ENCODE measurements around the gene EDC4. TPM values are rescaled to one million over a fixed set of nuclear protein-coding genes. Genes with fewer than 3 reads are reported as not detected.

Gene EDC4
- total and polyA plus RNA-seq, 2 of the 13 experiments (the other 11 are each of a cell fraction or from before 2014, with no cell fraction given), result 51.4 to 59.1 TPM

DNA sequence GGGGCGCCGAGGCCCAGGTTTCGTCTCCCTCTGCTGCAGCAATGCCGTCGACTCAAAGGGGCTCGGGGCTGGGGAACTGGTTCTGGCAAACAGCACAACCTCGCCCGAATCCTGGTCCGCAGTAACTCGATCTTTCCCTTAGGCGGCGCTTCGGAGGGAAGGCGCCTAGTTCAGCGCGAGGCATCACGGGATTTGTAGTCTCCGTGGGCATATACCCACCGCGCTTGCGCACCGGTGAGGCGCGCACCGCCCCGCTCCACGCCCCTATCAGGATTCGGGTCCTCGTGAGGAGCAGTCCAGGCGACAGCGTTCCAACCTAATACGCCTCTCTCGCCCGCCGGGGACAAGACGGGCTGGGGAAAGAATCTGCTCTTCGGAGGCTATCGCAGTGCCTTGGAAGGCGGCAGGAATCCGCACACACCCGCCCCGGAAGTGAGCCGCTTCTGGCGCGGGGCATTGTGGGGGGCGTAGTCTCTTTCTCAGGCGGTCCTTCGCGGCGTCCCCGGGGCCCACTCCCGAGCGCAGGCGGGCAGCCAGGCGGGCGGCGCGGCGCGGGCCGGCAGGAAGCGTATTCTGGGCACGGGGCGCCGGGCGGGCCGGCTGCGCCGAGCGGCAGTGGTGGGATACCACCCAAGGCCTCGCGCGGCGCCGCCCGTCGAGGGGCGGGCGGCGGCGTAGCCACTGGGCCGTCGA lies 30.9 kb upstream of the EDC4 start, which contains the start of gene THAP11 (continued):
- no peak for TF ChIP-seq ARNT (IDR thresholded peaks at IDR 0.05)
- TF ChIP-seq CCDC6 (CRISPR knock-in tag; IDR thresholded peaks at IDR 0.05), result peak; percentile 61; the same call in 1 of the 2 replicates
- TF ChIP-seq ZC3H13 (CRISPR knock-in tag; IDR thresholded peaks at IDR 0.05), result no peak
- TF ChIP-seq, protein P1, sequence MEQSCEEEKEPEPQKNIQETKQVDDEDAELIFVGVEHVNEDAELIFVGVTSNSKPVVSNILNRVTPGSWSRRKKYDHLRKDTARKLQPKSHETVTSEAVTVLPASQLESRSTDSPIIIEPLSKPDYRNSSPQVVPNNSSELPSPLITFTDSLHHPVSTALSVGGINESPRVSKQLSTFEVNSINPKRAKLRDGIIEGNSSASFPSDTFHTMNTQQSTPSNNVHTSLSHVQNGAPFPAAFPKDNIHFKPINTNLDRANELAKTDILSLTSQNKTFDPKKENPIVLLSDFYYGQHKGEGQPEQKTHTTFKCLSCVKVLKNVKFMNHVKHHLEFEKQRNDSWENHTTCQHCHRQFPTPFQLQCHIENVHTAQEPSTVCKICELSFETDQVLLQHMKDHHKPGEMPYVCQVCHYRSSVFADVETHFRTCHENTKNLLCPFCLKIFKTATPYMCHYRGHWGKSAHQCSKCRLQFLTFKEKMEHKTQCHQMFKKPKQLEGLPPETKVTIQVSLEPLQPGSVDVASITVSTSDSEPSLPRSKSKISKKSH (CRISPR knock-in tag; IDR thresholded peaks at IDR 0.05; ENCODE audit: borderline replicate concordance), result no peak; the same call in none of the 2 replicates
- peak; percentile 86 for TF ChIP-seq KAT8 (CRISPR knock-in tag; IDR thresholded peaks at IDR 0.05)
- TF ChIP-seq, protein P2, sequence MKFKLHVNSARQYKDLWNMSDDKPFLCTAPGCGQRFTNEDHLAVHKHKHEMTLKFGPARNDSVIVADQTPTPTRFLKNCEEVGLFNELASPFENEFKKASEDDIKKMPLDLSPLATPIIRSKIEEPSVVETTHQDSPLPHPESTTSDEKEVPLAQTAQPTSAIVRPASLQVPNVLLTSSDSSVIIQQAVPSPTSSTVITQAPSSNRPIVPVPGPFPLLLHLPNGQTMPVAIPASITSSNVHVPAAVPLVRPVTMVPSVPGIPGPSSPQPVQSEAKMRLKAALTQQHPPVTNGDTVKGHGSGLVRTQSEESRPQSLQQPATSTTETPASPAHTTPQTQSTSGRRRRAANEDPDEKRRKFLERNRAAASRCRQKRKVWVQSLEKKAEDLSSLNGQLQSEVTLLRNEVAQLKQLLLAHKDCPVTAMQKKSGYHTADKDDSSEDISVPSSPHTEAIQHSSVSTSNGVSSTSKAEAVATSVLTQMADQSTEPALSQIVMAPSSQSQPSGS (CRISPR knock-in tag; IDR thresholded peaks at IDR 0.05), result peak; percentile 70; the same call in 1 of the 2 replicates
- TF ChIP-seq, protein P3, sequence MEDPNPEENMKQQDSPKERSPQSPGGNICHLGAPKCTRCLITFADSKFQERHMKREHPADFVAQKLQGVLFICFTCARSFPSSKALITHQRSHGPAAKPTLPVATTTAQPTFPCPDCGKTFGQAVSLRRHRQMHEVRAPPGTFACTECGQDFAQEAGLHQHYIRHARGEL (CRISPR knock-in tag; IDR thresholded peaks at IDR 0.05), result no peak
- TF ChIP-seq ZMYM3 (CRISPR knock-in tag; IDR thresholded peaks at IDR 0.05), result no peak
- no peak; the same call in 1 of the 2 replicates for TF ChIP-seq ZBTB38 (CRISPR knock-in tag; IDR thresholded peaks at IDR 0.05)
- TF ChIP-seq YEATS2 (CRISPR knock-in tag; IDR thresholded peaks at IDR 0.05; ENCODE audit: borderline replicate concordance), result peak; percentile 84; the same call in 1 of the 2 replicates
- TF ChIP-seq, protein P4, sequence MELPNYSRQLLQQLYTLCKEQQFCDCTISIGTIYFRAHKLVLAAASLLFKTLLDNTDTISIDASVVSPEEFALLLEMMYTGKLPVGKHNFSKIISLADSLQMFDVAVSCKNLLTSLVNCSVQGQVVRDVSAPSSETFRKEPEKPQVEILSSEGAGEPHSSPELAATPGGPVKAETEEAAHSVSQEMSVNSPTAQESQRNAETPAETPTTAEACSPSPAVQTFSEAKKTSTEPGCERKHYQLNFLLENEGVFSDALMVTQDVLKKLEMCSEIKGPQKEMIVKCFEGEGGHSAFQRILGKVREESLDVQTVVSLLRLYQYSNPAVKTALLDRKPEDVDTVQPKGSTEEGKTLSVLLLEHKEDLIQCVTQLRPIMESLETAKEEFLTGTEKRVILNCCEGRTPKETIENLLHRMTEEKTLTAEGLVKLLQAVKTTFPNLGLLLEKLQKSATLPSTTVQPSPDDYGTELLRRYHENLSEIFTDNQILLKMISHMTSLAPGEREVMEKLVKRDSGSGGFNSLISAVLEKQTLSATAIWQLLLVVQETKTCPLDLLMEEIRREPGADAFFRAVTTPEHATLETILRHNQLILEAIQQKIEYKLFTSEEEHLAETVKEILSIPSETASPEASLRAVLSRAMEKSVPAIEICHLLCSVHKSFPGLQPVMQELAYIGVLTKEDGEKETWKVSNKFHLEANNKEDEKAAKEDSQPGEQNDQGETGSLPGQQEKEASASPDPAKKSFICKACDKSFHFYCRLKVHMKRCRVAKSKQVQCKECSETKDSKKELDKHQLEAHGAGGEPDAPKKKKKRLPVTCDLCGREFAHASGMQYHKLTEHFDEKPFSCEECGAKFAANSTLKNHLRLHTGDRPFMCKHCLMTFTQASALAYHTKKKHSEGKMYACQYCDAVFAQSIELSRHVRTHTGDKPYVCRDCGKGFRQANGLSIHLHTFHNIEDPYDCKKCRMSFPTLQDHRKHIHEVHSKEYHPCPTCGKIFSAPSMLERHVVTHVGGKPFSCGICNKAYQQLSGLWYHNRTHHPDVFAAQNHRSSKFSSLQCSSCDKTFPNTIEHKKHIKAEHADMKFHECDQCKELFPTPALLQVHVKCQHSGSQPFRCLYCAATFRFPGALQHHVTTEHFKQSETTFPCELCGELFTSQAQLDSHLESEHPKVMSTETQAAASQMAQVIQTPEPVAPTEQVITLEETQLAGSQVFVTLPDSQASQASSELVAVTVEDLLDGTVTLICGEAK (IDR thresholded peaks at IDR 0.05), result no peak
- TF ChIP-seq, protein P4 (CRISPR knock-in tag; IDR thresholded peaks at IDR 0.05), result peak; percentile 18; the same call in 1 of the 2 replicates
- peak; percentile 54; the same call in 1 of the 2 replicates for TF ChIP-seq ZNF552 (CRISPR knock-in tag; IDR thresholded peaks at IDR 0.05; ENCODE audit: borderline replicate concordance)
- no peak for TF ChIP-seq ZNF329 (CRISPR knock-in tag; IDR thresholded peaks at IDR 0.05; ENCODE audit: low read depth)
- TF ChIP-seq AGO1 (IDR thresholded peaks at IDR 0.05; ENCODE audit: low read depth, low read length, poor library complexity, severe bottlenecking), result peak; percentile 73
- no peak for TF ChIP-seq ZNF24 (IDR thresholded peaks at IDR 0.05)
- no peak for TF ChIP-seq ZNF678 (CRISPR knock-in tag; IDR thresholded peaks at IDR 0.05)
- TF ChIP-seq ELF1 (CRISPR knock-in tag; IDR thresholded peaks at IDR 0.05), result peak; percentile 90
